ENCODE data around the gene CBX3. TPM values are rescaled to one million over a fixed set of nuclear protein-coding genes. Genes with fewer than 3 reads are reported as not detected.
"Not testable (repeated sequence)": the region's sequence is repeated elsewhere in the genome, so short reads cannot be mapped to it uniquely, and the experiment has no call there.

Gene CBX3
- total RNA-seq, 2 experiments from 2014 or later: 217 to 235 TPM

GRCh38 chr7:26176696-26177095, 24.8 kb upstream of the CBX3 start:
- H3K27ac Mint-ChIP-seq, H3K4me3 Mint-ChIP-seq, H3K27me3 Mint-ChIP-seq, CTCF ChIA-PET, H3K9me3 Mint-ChIP-seq, POLR2A ChIA-PET, DNase-seq: not testable (repeated sequence)
- Mint-ChIP-seq H3K4me1 (peaks cover 10% of the 10 kb centered on the region), H3K36me3 (ENCODE audit: low read depth) (peaks cover 13% of the 10 kb centered on the region)

- CTCF ChIA-PET, DNase-seq, H3K27ac Mint-ChIP-seq, H3K4me3 Mint-ChIP-seq, H3K9me3 Mint-ChIP-seq, POLR2A ChIA-PET, H3K27me3 Mint-ChIP-seq: not testable (repeated sequence)
- H3K36me3 Mint-ChIP-seq (ENCODE audit: low read depth): peaks cover 12% of the 10 kb centered on the region
- peaks cover 10% of the 10 kb centered on the region for H3K4me1 Mint-ChIP-seq
Observed at GRCh38 chr7:26177269-26177668, 24.3 kb upstream of the CBX3 start.

GRCh38 chr7:26178272-26178960, 23.1 kb upstream of the CBX3 start:
- Mint-ChIP-seq H3K27me3 (no peaks in the 10 kb centered on the region), H3K4me1 (peaks cover 10% of the 10 kb centered on the region), H3K36me3 (ENCODE audit: low read depth) (peaks cover 8% of the 10 kb centered on the region), H3K4me3 (no peak overlapping the region), H3K9me3 (no peaks in the 10 kb centered on the region), H3K27ac (peak overlapping the region; percentile 42)
- DNase-seq: no peak
- POLR2A ChIA-PET: no interaction called here
- CTCF ChIA-PET: interaction anchor here (2.3 kb wide), 1 partner anchor 10 kb away, joined by 11 read pairs; no protein-coding TSS in a partner anchor

GRCh38 chr7:26179422-26179821, 22.1 kb upstream of the CBX3 start:
- DNase-seq: no peak
- no peaks in the 10 kb centered on the region for H3K9me3 Mint-ChIP-seq
- no peaks in the 10 kb centered on the region for H3K27me3 Mint-ChIP-seq
- ChIA-PET POLR2A (no interaction called here), CTCF (interaction anchor here (1.3 to 2.3 kb wide), 3 partner anchors 9 to 14 kb away, joined by 3 to 11 read pairs (median 4); no protein-coding TSS in a partner anchor)
- H3K27ac Mint-ChIP-seq: no peak overlapping the region
- H3K36me3 Mint-ChIP-seq (ENCODE audit: low read depth): peaks cover 15% of the 10 kb centered on the region
- H3K4me1 Mint-ChIP-seq: peaks cover 2% of the 10 kb centered on the region
- H3K4me3 Mint-ChIP-seq: no peak overlapping the region

GRCh38 chr7:26179826-26180497, 21.6 kb upstream of the CBX3 start:
- no peak overlapping the region for H3K27ac Mint-ChIP-seq
- DNase-seq: no peak
- no peaks in the 10 kb centered on the region for H3K27me3 Mint-ChIP-seq
- CTCF ChIA-PET: interaction anchor here (1.1 to 2.3 kb wide), 5 partner anchors 8 to 287 kb away, joined by 3 to 11 read pairs (median 4); no protein-coding TSS in a partner anchor
- H3K4me3 Mint-ChIP-seq: no peak overlapping the region
- no peaks in the 10 kb centered on the region for H3K9me3 Mint-ChIP-seq
- POLR2A ChIA-PET: no interaction called here
- peaks cover 3% of the 10 kb centered on the region for H3K4me1 Mint-ChIP-seq
- peaks cover 21% of the 10 kb centered on the region for H3K36me3 Mint-ChIP-seq (ENCODE audit: low read depth)

- H3K9me3 Mint-ChIP-seq: no peaks in the 10 kb centered on the region
- POLR2A ChIA-PET: no interaction called here
- DNase-seq: no peak
- H3K27me3 Mint-ChIP-seq: no peaks in the 10 kb centered on the region
- H3K27ac Mint-ChIP-seq: no peak overlapping the region
- CTCF ChIA-PET: interaction anchor here (0.8 to 2.1 kb wide), 7 partner anchors 9 to 288 kb away, joined by 3 to 5 read pairs (median 3); no protein-coding TSS in a partner anchor
- no peak overlapping the region for H3K4me3 Mint-ChIP-seq
- peaks cover 29% of the 10 kb centered on the region for H3K36me3 Mint-ChIP-seq (ENCODE audit: low read depth)
- peaks cover 12% of the 10 kb centered on the region for H3K4me1 Mint-ChIP-seq
Observed at GRCh38 chr7:26180792-26181198, 20.8 kb upstream of the CBX3 start.

GRCh38 chr7:26181474-26182227, 19.9 kb upstream of the CBX3 start:
- CTCF ChIA-PET: interaction anchor here (0.8 to 2.2 kb wide), 9 partner anchors 10 to 102 kb away, joined by 3 to 5 read pairs (median 3); no protein-coding TSS in a partner anchor
- peaks cover 19% of the 10 kb centered on the region for H3K4me1 Mint-ChIP-seq
- POLR2A ChIA-PET: interaction anchor here (0.7 kb wide), 1 partner anchor 64 kb away, joined by 3 read pairs; no protein-coding TSS in a partner anchor
- H3K4me3 Mint-ChIP-seq: no peak overlapping the region
- H3K36me3 Mint-ChIP-seq (ENCODE audit: low read depth): peaks cover 34% of the 10 kb centered on the region
- H3K9me3 Mint-ChIP-seq: no peaks in the 10 kb centered on the region
- no peaks in the 10 kb centered on the region for H3K27me3 Mint-ChIP-seq
- no peak overlapping the region for H3K27ac Mint-ChIP-seq
- no peak for DNase-seq

- H3K36me3 Mint-ChIP-seq (ENCODE audit: low read depth): peaks cover 38% of the 10 kb centered on the region
- no peaks in the 10 kb centered on the region for H3K27me3 Mint-ChIP-seq
- H3K4me3 Mint-ChIP-seq: no peak overlapping the region
- no peaks in the 10 kb centered on the region for H3K9me3 Mint-ChIP-seq
- peaks cover 25% of the 10 kb centered on the region for H3K4me1 Mint-ChIP-seq
- DNase-seq: no peak
- ChIA-PET POLR2A (no interaction called here), CTCF (interaction anchor here (0.9 to 2.2 kb wide), 7 partner anchors 10 to 103 kb away, joined by 3 to 6 read pairs (median 4); no protein-coding TSS in a partner anchor)
- no peak overlapping the region for H3K27ac Mint-ChIP-seq
Observed at GRCh38 chr7:26182283-26182682, 19.3 kb upstream of the CBX3 start.

- POLR2A ChIA-PET: no interaction called here
- H3K4me3 Mint-ChIP-seq: no peak overlapping the region
- H3K27me3 Mint-ChIP-seq: no peaks in the 10 kb centered on the region
- peaks cover 29% of the 10 kb centered on the region for H3K4me1 Mint-ChIP-seq
- no peak for DNase-seq
- CTCF ChIA-PET: interaction anchor here (0.6 to 2.2 kb wide), 8 partner anchors 10 to 103 kb away, joined by 3 to 6 read pairs (median 4); no protein-coding TSS in a partner anchor
- H3K9me3 Mint-ChIP-seq: no peaks in the 10 kb centered on the region
- H3K27ac Mint-ChIP-seq: no peak overlapping the region
- H3K36me3 Mint-ChIP-seq (ENCODE audit: low read depth): peaks cover 42% of the 10 kb centered on the region
Observed at GRCh38 chr7:26182706-26183105, 18.8 kb upstream of the CBX3 start.

- Mint-ChIP-seq H3K4me1 (peaks cover 39% of the 10 kb centered on the region), H3K27me3 (no peaks in the 10 kb centered on the region), H3K36me3 (ENCODE audit: low read depth) (peaks cover 52% of the 10 kb centered on the region), H3K27ac (peak overlapping the region; percentile 10), H3K9me3 (no peaks in the 10 kb centered on the region), H3K4me3 (no peak overlapping the region)
- ChIA-PET CTCF (interaction anchor here (1.1 to 2.2 kb wide), 4 partner anchors 9 to 104 kb away, joined by 3 to 6 read pairs (median 4); no protein-coding TSS in a partner anchor), POLR2A (interaction anchor here (0.6 kb wide), 1 partner anchor 9 kb away, joined by 4 read pairs; no protein-coding TSS in a partner anchor)
- DNase-seq: no peak
Observed at GRCh38 chr7:26183545-26184280, 17.8 kb upstream of the CBX3 start.

GRCh38 chr7:26184281-26185101, 17.1 kb upstream of the CBX3 start:
- CTCF ChIA-PET: interaction anchor here (0.8 kb wide), 1 partner anchor 10 kb away, joined by 4 read pairs; no protein-coding TSS in a partner anchor
- H3K36me3 Mint-ChIP-seq (ENCODE audit: low read depth): peaks cover 60% of the 10 kb centered on the region

More at GRCh38 chr7:26184281-26185101, 17.1 kb upstream of the CBX3 start:
- Mint-ChIP-seq H3K4me1 (peaks cover 46% of the 10 kb centered on the region), H3K27ac (peak overlapping the region; percentile 10)
- H3K9me3 Mint-ChIP-seq, H3K4me3 Mint-ChIP-seq, DNase-seq, POLR2A ChIA-PET, H3K27me3 Mint-ChIP-seq: not testable (repeated sequence)

All from activated CD4-positive, alpha-beta T cell treated with anti-CD3 and anti-CD28 coated beads, Interleukin-2, amount 10 ng/mL, durations not matched to agents 7 days and 5 days (primary cell).